H1 (cell line): Measurements from ENCODE around the gene APC2. TPM values are rescaled to one million over a fixed set of nuclear protein-coding genes. Genes with fewer than 3 reads are reported as not detected.

Experiments used
- CTCF ChIA-PET: fragments of 300-600 bp; sonication (Branson Sonifier 250); formaldehyde crosslinking; loops from one replicate; lab custom pipeline; 2021; ENCODE audit not compliant: partially characterized antibody; lab: Charles Lee
- POLR2A ChIA-PET: fragments of 300-600 bp; sonication (Branson Sonifier 250); formaldehyde crosslinking; loops from one replicate; lab custom pipeline; 2021; ENCODE audit warnings: inconsistent platforms; ENCODE audit not compliant: partially characterized antibody; lab: Charles Lee
- DNase-seq, 2 experiments: peaks; one replicate each; pipeline versions ENCODE4 v3.0.0 to v3.0.0-alpha.2; 2010 to 2022; ENCODE audit warnings: low spot score in 2 of 2, low read depth in 1 of 2, mixed read lengths in 1 of 2
- FAIRE-seq: peaks from 2 replicates; lab custom pipeline; 2011; peaks lifted over from hg19 to GRCh38; lab: Jason Lieb, UNC
- H2AFZ ChIP-seq: 2 replicates; pipeline ENCODE4 v1.8.1; 2012; ENCODE audit warnings: low read length, inconsistent platforms
- H2AK5ac ChIP-seq: 2 replicates; pipeline ENCODE4 v1.6.1; 2013; ENCODE audit warnings: low read depth, low read length
- H2BK120ac ChIP-seq: replicated peaks from 2 replicates; pipeline ENCODE3; 2013; ENCODE audit warnings: low read depth, low read length, inconsistent platforms
- H2BK12ac ChIP-seq: 2 replicates; pipeline ENCODE4 v1.6.1; 2013; ENCODE audit warnings: low read depth, low read length
- H2BK15ac ChIP-seq: 2 replicates; pipeline ENCODE4 v1.6.1; 2013; ENCODE audit warnings: low read length
- H2BK20ac ChIP-seq: 2 replicates; pipeline ENCODE4 v1.6.1; 2013; ENCODE audit warnings: low read length
- H2BK5ac ChIP-seq: 2 replicates; pipeline ENCODE4 v1.6.1; 2013; ENCODE audit warnings: low read depth, low read length
- H3K14ac ChIP-seq: 2 replicates; pipeline ENCODE4 v1.6.1; 2013; ENCODE audit warnings: inconsistent platforms; ENCODE audit not compliant: insufficient read length
- H3K18ac ChIP-seq: 2 replicates; pipeline ENCODE4 v1.6.1; 2013; ENCODE audit warnings: low read length; ENCODE audit errors: extremely low read depth
- H3K23ac ChIP-seq: 2 replicates; pipeline ENCODE4 v1.6.1; 2013; ENCODE audit warnings: inconsistent platforms; ENCODE audit not compliant: insufficient read length
- H3K23me2 ChIP-seq: 2 replicates; pipeline ENCODE4 v1.6.1; 2013; ENCODE audit warnings: low read depth, low read length
- H3K27ac ChIP-seq: 2 replicates; pipeline ENCODE4 v1.6.1; 2011; ENCODE audit warnings: low read depth, low read length, inconsistent platforms
- H3K27me3 ChIP-seq, 4 experiments: replicated peaks in 1 of 4; 1 replicate in 1 of 4; 2 replicates in 3 of 4; pipeline versions ENCODE4 v1.6.1 to v1.8.1; 2011 to 2013; ENCODE audit warnings: low read length in 3 of 4, mild to moderate bottlenecking in 3 of 4, inconsistent platforms in 2 of 4, mixed read lengths in 2 of 4, moderate library complexity in 1 of 4; ENCODE audit not compliant: control insufficient read depth in 3 of 4, insufficient read depth in 3 of 4; ENCODE audit errors: extremely low read depth in 1 of 4
- H3K36me3 ChIP-seq, 4 experiments: 2 replicates each; pipeline versions ENCODE4 v1.6.1 to v1.8.1; 2011 to 2013; ENCODE audit warnings: mild to moderate bottlenecking in 4 of 4, low read length in 3 of 4, moderate library complexity in 2 of 4, control low read depth in 1 of 4, inconsistent platforms in 1 of 4; ENCODE audit not compliant: insufficient read depth in 4 of 4, control insufficient read depth in 2 of 4
- H3K4ac ChIP-seq: replicated peaks from 2 replicates; pipeline ENCODE3; 2013; ENCODE audit warnings: low read length, low read depth, mixed read lengths, inconsistent platforms; ENCODE audit not compliant: insufficient read length
- H3K4me1 ChIP-seq, 4 experiments: replicated peaks in 1 of 4; 1 replicate in 1 of 4; 2 replicates in 3 of 4; pipeline versions ENCODE4 v1.6.1 to v1.8.1; 2011 to 2013; ENCODE audit warnings: low read length in 3 of 4, inconsistent platforms in 2 of 4, mixed read lengths in 1 of 4; ENCODE audit not compliant: insufficient read depth in 4 of 4, control insufficient read depth in 3 of 4
- H3K4me2 ChIP-seq, 2 experiments: 2 replicates each; pipeline versions ENCODE4 v1.6.1 to v1.8.1; 2011 to 2013; ENCODE audit warnings: low read depth in 2 of 2, low read length in 2 of 2, control low read depth in 1 of 2, inconsistent platforms in 1 of 2, mild to moderate bottlenecking in 1 of 2; ENCODE audit not compliant: insufficient read depth in 1 of 2
- H3K4me3 ChIP-seq, 4 experiments: fragments of 200-600, 300-600 bp in 1 of 4; sonication (generic), shearing (Covaris generic), sonication (Bioruptor Twin) in 1 of 4; 2 replicates each; pipeline versions ENCODE4 v1.5.1 to v1.8.1; 2011 to 2016; ENCODE audit warnings: low read length in 4 of 4, low read depth in 3 of 4, control low read depth in 2 of 4, inconsistent platforms in 2 of 4, mild to moderate bottlenecking in 2 of 4, mixed read lengths in 1 of 4, moderate library complexity in 1 of 4; ENCODE audit not compliant: insufficient read depth in 2 of 4; ENCODE audit errors: extremely low read depth in 1 of 4
- H3K56ac ChIP-seq: replicated peaks from 2 replicates; pipeline ENCODE3; 2013; ENCODE audit warnings: low read depth, mild to moderate bottlenecking, mixed read lengths, low read length, inconsistent platforms; ENCODE audit not compliant: insufficient read length
- H3K79me1 ChIP-seq: 2 replicates; pipeline ENCODE4 v1.6.1; 2013; ENCODE audit warnings: low read depth, low read length, control low read depth
- H3K79me2 ChIP-seq, 2 experiments: 2 replicates each; pipeline versions ENCODE4 v1.6.1 to v1.8.1; 2012 to 2013; ENCODE audit warnings: low read length in 2 of 2, mild to moderate bottlenecking in 2 of 2, inconsistent platforms in 1 of 2; ENCODE audit not compliant: insufficient read depth in 2 of 2, control insufficient read depth in 1 of 2
- H3K9ac ChIP-seq, 4 experiments: replicated peaks in 1 of 4; 1 replicate in 1 of 4; 2 replicates in 3 of 4; pipeline versions ENCODE4 v1.6.1 to v1.8.1; 2011 to 2013; ENCODE audit warnings: low read depth in 3 of 4, low read length in 3 of 4, control low read depth in 2 of 4, mild to moderate bottlenecking in 2 of 4, moderate library complexity in 2 of 4, inconsistent platforms in 1 of 4; ENCODE audit errors: extremely low read depth in 1 of 4
- H3K9me3 ChIP-seq, 2 experiments: 2 replicates each; pipeline versions ENCODE4 v1.6.1 to v1.8.1; 2012 to 2013; ENCODE audit warnings: mild to moderate bottlenecking in 2 of 2, moderate library complexity in 2 of 2, control low read depth in 1 of 2, inconsistent platforms in 1 of 2, low read depth in 1 of 2, low read length in 1 of 2, mixed read lengths in 1 of 2; ENCODE audit not compliant: insufficient read depth in 2 of 2
- H4K20me1 ChIP-seq, 2 experiments: replicated peaks in 1 of 2; 2 replicates each; pipeline versions ENCODE3 to v1.8.1; 2011 to 2013; ENCODE audit warnings: inconsistent platforms in 2 of 2, low read length in 2 of 2, mild to moderate bottlenecking in 1 of 2; ENCODE audit not compliant: insufficient read depth in 2 of 2, control insufficient read depth in 1 of 2
- H4K5ac ChIP-seq: 2 replicates; pipeline ENCODE4 v1.6.1; 2013; ENCODE audit warnings: low read length, low read depth, mixed read lengths, inconsistent platforms; ENCODE audit not compliant: insufficient read length
- H4K8ac ChIP-seq: 2 replicates; pipeline ENCODE4 v1.8.0; 2013; ENCODE audit warnings: mild to moderate bottlenecking, moderate library complexity, low read length, inconsistent platforms; ENCODE audit not compliant: insufficient read depth; ENCODE audit errors: extremely low read depth
- H4K91ac ChIP-seq: replicated peaks from 2 replicates; pipeline ENCODE3; 2013; ENCODE audit warnings: low read length, mixed read lengths, inconsistent platforms; ENCODE audit not compliant: insufficient read length
- CBX5 ChIP-seq: fragments of 300-800, 300-1000 bp; sonication (generic); IDR thresholded peaks from 2 replicates; pipeline ENCODE4 v1.7.1; 2016; ENCODE audit warnings: antibody characterized with exemption, low read length, low read depth
- CBX8 ChIP-seq: fragments of 300-800, 300-1000 bp; sonication (generic); IDR thresholded peaks from 2 replicates; pipeline ENCODE4 v1.7.1; 2016; ENCODE audit warnings: low read depth, low read length, borderline replicate concordance
- CHD2 ChIP-seq: IDR thresholded peaks from 2 replicates; pipeline ENCODE4 v1.6.1; 2012; ENCODE audit warnings: low read length, improper control_type of control experiment
- EGR1 ChIP-seq: IDR thresholded peaks from 2 replicates; pipeline ENCODE4 v1.6.1; 2011; ENCODE audit warnings: low read depth, low read length, borderline replicate concordance
- EZH2 ChIP-seq: fragments of 200-600 bp; sonication (generic); IDR thresholded peaks from 2 replicates; pipeline ENCODE4 v1.7.1; 2012; ENCODE audit warnings: low read depth, mild to moderate bottlenecking, moderate library complexity, low read length, inconsistent platforms; ENCODE audit not compliant: severe bottlenecking
- GABPA ChIP-seq: IDR thresholded peaks from 2 replicates; pipeline ENCODE4 v1.6.1; 2011; ENCODE audit warnings: mild to moderate bottlenecking, low read length, moderate library complexity, borderline replicate concordance; ENCODE audit not compliant: insufficient read depth
- POLR2AphosphoS5 ChIP-seq: IDR thresholded peaks from 2 replicates; pipeline ENCODE4 v1.6.1; 2011; ENCODE audit warnings: low read depth, low read length
- RBBP5 ChIP-seq: IDR thresholded peaks from 2 replicates; pipeline ENCODE4 v1.7.1; 2012; ENCODE audit warnings: low read depth, mild to moderate bottlenecking, inconsistent platforms, low read length, moderate library complexity, borderline replicate concordance
- RXRA ChIP-seq: IDR thresholded peaks from 2 replicates; pipeline ENCODE4 v1.6.1; 2011; ENCODE audit warnings: low read depth, mild to moderate bottlenecking, low read length, moderate library complexity; ENCODE audit not compliant: insufficient read depth
- SIRT6 ChIP-seq: IDR thresholded peaks from one replicate; pipeline ENCODE4 v1.7.1; 2012; ENCODE audit warnings: low read length, inconsistent platforms
- ZNF274 ChIP-seq: IDR thresholded peaks from 2 replicates; pipeline ENCODE4 v1.7.0; 2012; ENCODE audit warnings: low read length, borderline replicate concordance; ENCODE audit errors: extremely low read depth
- WGBS, 2 experiments: shearing (Covaris generic) in 1 of 2; methylation state at CpG; one replicate each; pipeline versions ENCODE4 v1.1.6 to v1.1.7; 2013 to 2015; ENCODE audit warnings: low lambda C conversion rate in 2 of 2, mixed read lengths in 2 of 2, inconsistent platforms in 1 of 2, low coverage in 1 of 2, missing lambda C conversion rate in 1 of 2; ENCODE audit not compliant: insufficient replicate concordance in 2 of 2, insufficient coverage in 1 of 2, insufficient read length in 1 of 2; ENCODE audit errors: extremely low coverage in 1 of 2, missing lambda C conversion rate in 1 of 2; 5-methylcytosine and 5-hydroxymethylcytosine counted together
- polyA plus RNA-seq, 7 experiments: library from polyadenylated mRNA; depleted of rRNA in 3 of 7; stranded (reverse) in 5 of 7; unstranded in 2 of 7; fragments of >200 nt in 5 of 7; fragments of 200-250 nt in 2 of 7; gene quantifications; 1 replicate in 5 of 7; 2 replicates in 1 of 7; 4 replicates in 1 of 7; pipeline versions ENCODE4 v1.2.1 to v1.2.3, GENCODE V29; 2011 to 2013; ENCODE audit warnings: missing spikeins in 2 of 7, mixed read lengths in 2 of 7
- total RNA-seq: library from RNA; stranded (reverse); fragmentation: NEBNext Ultra II Directional; extraction: Animal tissue kit (Norgen Biotek cat#: 25700); gene quantifications from 2 replicates; pipeline ENCODE4 v1.2.1, GENCODE V29; 2021
- TF ChIP-seq, protein P1 (sequence below): IDR thresholded peaks from 2 replicates; pipeline ENCODE4 v1.6.1; 2012; ENCODE audit warnings: inconsistent platforms
- TF ChIP-seq, protein P2 (sequence below): IDR thresholded peaks from 2 replicates; pipeline ENCODE4 v1.6.1; 2012; ENCODE audit warnings: inconsistent platforms

Gene APC2
- total and polyA plus RNA-seq, 2 of the 8 experiments (the other 6 are each of a cell fraction or from before 2014, with no cell fraction given): 1.3 to 4.1 TPM

DNA sequence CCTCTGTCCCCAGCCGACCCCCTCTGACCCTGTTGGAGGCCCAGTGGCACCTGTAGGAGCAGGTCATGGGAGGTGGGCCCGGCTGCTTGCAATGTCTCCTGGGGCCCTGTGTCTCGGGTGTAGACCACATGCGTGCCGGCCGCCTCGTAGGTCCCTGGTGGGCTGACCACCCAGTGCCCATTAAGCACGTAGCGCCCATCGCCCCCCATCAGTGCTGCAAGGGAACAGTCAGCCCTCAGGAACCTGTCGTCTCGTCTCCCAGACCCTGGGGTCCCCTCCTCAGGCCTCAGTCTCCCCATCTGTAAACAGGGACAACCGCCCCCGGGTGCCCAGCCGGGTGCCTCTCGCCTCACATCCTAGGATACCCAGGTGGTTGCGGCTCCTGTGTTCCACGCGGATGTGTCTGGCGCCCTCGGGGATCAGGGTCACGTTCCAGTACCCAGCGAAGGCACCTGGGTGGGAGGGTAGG lies 57.3 kb downstream of the APC2 start:
- H4K91ac ChIP-seq: peak overlapping the region; percentile 76
- 77% methylated on average over 23 of the region's 23 CpGs; no CpG with 5 or more reads in 1 of the 2 experiments for whole genome bisulfite sequencing, 2 experiments
- no peak overlapping the region; the same call in none of the 2 replicates for H3K18ac ChIP-seq
- peaks cover 0 to 2% of the 10 kb centered on the region in 2 experiments for H4K20me1 ChIP-seq
- H2BK120ac ChIP-seq: no peak overlapping the region
- H4K5ac ChIP-seq: no peak overlapping the region
- no peak overlapping the region for H3K23ac ChIP-seq
- H3K4ac ChIP-seq: peak overlapping the region; percentile 54
- H3K27ac ChIP-seq: no peak overlapping the region
- no peaks in the 10 kb centered on the region for H3K9me3 ChIP-seq
- H3K4me3 ChIP-seq: peak overlapping the region; percentile 56 to 69 (median 64); a peak in 5 of 8 replicates
- H2BK12ac ChIP-seq: peak overlapping the region; percentile 55; the same call in 1 of the 2 replicates
- POLR2A ChIA-PET: no interaction called here
- 0 out of 2 replicates have a peak overlapping the region, but pooled peaks have one; percentile 11 for H2AFZ ChIP-seq
- H3K14ac ChIP-seq: no peak overlapping the region
- H2BK5ac ChIP-seq: no peak overlapping the region; the same call in 1 of the 2 replicates
- FAIRE-seq (no peak), DNase-seq (no peak)
- H3K23me2 ChIP-seq: peaks cover 10% of the 10 kb centered on the region; the same call in 1 of the 2 replicates
- peaks cover 0 to 11% (median 7%) of the 10 kb centered on the region in 4 experiments; a peak in 5 of 7 replicates for H3K4me1 ChIP-seq
- peak overlapping the region; percentile 54 to 77 for H3K4me2 ChIP-seq
- H3K27me3 ChIP-seq: peaks cover 0 to 19% (median 15%) of the 10 kb centered on the region in 4 experiments; a peak in 5 of 7 replicates
- no peaks in the 10 kb centered on the region for H3K36me3 ChIP-seq
- no peaks in the 10 kb centered on the region for H3K79me2 ChIP-seq
- no peaks in the 10 kb centered on the region for H3K79me1 ChIP-seq
- H2BK15ac ChIP-seq: peak overlapping the region; percentile 81
- CTCF ChIA-PET: no interaction called here
- H2AK5ac ChIP-seq: no peak overlapping the region; the same call in 1 of the 2 replicates
- H4K8ac ChIP-seq: no peak overlapping the region; the same call in none of the 2 replicates
- H2BK20ac ChIP-seq: no peak overlapping the region
- no peak overlapping the region for H3K9ac ChIP-seq
- H3K56ac ChIP-seq: no peak overlapping the region
- no peak for TF ChIP-seq CBX5
- no peak for TF ChIP-seq CHD2
- no peak for TF ChIP-seq SIRT6
- TF ChIP-seq RXRA: no peak
- TF ChIP-seq, protein P1, sequence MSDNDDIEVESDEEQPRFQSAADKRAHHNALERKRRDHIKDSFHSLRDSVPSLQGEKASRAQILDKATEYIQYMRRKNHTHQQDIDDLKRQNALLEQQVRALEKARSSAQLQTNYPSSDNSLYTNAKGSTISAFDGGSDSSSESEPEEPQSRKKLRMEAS: no peak
- no peak for TF ChIP-seq GABPA
- no peak for TF ChIP-seq ZNF274
- no peak for TF ChIP-seq EGR1
- no peak for TF ChIP-seq POLR2AphosphoS5
- no peak for TF ChIP-seq CBX8
- TF ChIP-seq RBBP5: no peak
- TF ChIP-seq, protein P2, sequence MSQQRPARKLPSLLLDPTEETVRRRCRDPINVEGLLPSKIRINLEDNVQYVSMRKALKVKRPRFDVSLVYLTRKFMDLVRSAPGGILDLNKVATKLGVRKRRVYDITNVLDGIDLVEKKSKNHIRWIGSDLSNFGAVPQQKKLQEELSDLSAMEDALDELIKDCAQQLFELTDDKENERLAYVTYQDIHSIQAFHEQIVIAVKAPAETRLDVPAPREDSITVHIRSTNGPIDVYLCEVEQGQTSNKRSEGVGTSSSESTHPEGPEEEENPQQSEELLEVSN: no peak
- TF ChIP-seq EZH2: no peak
